ENCODE measurements around the gene IGF2BP3.

GRCh38 chr7:23482686-23483085 lies 12.4 kb upstream of the IGF2BP3 start:
- no peak for TF ChIP-seq POLR2A (IDR thresholded peaks at IDR 0.05)
- TF ChIP-seq CTCF (IDR thresholded peaks at IDR 0.05): no peak
- TF ChIP-seq POLR2AphosphoS5 (IDR thresholded peaks at IDR 0.05): no peak

Data from gastroesophageal sphincter (tissue), 3 donors.